ENCODE data around the gene MYL5.

Gene MYL5

GRCh38 chr4:650461-650860 lies 23.9 kb upstream of the MYL5 start:
- TF ChIP-seq CTCF (IDR thresholded peaks at IDR 0.05; ENCODE audit: borderline replicate concordance, insufficient read depth, low read depth, low read length), result no peak

GRCh38 chr4:650951-651883 lies 23.1 kb upstream of the MYL5 start:
- no peak for TF ChIP-seq CTCF (IDR thresholded peaks at IDR 0.05; ENCODE audit: borderline replicate concordance, insufficient read depth, low read depth, low read length)
- no peak overlapping the region for H3K4me3 ChIP-seq (ENCODE audit: low read depth, low read length)

More at GRCh38 chr4:650461-650860, 23.9 kb upstream of the MYL5 start:
- no peak overlapping the region for H3K4me3 ChIP-seq (ENCODE audit: low read depth, low read length)

- no peak overlapping the region for H3K4me3 ChIP-seq (ENCODE audit: low read depth, low read length)
- TF ChIP-seq CTCF (IDR thresholded peaks at IDR 0.05; ENCODE audit: borderline replicate concordance, insufficient read depth, low read depth, low read length), result no peak
Measured at GRCh38 chr4:651884-652642, 22.3 kb upstream of the MYL5 start.

- TF ChIP-seq CTCF (IDR thresholded peaks at IDR 0.05; ENCODE audit: borderline replicate concordance, insufficient read depth, low read depth, low read length), result no peak
- no peak overlapping the region for H3K4me3 ChIP-seq (ENCODE audit: low read depth, low read length)
Measured at GRCh38 chr4:653080-653821, 21.1 kb upstream of the MYL5 start.

- TF ChIP-seq CTCF (IDR thresholded peaks at IDR 0.05; ENCODE audit: borderline replicate concordance, insufficient read depth, low read depth, low read length), result no peak
Measured at GRCh38 chr4:653831-654502, 20.4 kb upstream of the MYL5 start.

GRCh38 chr4:654503-654845 lies 19.9 kb upstream of the MYL5 start:
- no peak overlapping the region for H3K4me3 ChIP-seq (ENCODE audit: low read depth, low read length)
- TF ChIP-seq CTCF (IDR thresholded peaks at IDR 0.05; ENCODE audit: borderline replicate concordance, insufficient read depth, low read depth, low read length), result no peak

More at GRCh38 chr4:653831-654502, 20.4 kb upstream of the MYL5 start:
- H3K4me3 ChIP-seq (ENCODE audit: low read depth, low read length), result no peak overlapping the region
